CD4-positive, alpha-beta T cell treated with Interleukin-17A for 1 hour (primary cell): Measurements from ENCODE around the gene NOP56.
"Not testable (repeated sequence)": the region's sequence is repeated elsewhere in the genome, so short reads cannot be mapped to it uniquely, and the experiment has no call there.

Experiments
- DNase-seq: peaks from one replicate; pipeline ENCODE4 v3.0.0-alpha.2; 2020

NOP56 gene

DNA sequence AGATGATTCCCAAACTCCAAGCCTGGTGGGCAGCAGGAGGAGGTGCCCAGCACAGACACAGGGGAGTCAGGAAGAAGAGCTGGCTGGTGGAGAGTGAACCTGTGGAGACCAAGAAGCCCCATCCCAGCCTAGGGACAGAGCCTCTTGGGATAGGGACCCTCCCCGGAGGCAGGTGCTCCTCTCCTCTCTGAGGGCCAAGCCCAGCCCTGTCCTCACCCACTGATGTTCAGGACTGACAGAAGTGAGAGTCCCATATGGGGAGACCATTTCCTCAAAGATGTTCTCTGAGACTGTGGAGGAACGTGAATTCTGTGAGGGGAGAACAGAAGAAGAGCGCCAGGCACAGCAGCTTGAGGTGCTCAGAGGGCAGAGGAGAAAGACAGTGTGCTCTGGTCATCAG, 37.8 kb downstream of the NOP56 start:
- no peak for DNase-seq

DNA sequence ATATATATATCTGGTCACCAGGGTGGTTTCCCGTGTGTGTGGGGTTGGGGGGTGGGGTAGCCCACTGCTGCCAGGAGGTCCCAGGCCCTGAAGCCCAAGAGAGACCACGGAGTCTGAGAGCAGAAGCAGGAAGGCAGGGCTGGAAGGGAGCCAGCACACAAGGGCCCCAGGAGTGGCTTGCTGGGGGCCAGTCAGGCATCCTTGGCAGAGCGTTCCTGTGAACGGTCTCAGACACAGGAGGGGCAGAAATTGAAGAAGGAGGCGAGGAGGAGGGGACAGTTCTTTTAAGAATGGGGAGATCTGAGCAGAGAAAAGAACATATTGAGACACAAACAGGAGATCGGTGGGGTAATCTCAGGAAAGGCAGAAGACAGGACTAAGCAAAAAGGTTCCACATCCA, 38.3 kb downstream of the NOP56 start:
- DNase-seq: no peak

DNA sequence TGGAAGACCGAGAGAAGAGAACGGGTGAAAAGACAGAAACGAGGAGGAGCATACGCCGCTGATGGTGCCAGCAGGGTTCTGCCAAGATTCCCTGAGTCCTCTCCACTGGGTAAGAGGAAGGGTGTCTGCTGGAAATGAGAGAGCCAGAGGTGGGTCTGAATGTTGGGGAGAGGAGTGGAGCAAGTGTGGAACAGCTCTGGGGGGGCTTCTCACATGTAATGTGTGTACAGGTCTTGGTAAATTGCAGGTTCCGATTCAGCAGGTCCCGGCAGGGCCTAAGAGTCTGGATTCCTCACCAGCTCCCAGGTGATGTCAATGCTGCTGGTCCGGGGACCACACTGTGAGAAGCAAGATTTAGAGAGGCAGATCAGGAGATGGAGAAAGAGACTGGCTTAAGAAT, 38.7 kb downstream of the NOP56 start:
- no peak for DNase-seq

DNA sequence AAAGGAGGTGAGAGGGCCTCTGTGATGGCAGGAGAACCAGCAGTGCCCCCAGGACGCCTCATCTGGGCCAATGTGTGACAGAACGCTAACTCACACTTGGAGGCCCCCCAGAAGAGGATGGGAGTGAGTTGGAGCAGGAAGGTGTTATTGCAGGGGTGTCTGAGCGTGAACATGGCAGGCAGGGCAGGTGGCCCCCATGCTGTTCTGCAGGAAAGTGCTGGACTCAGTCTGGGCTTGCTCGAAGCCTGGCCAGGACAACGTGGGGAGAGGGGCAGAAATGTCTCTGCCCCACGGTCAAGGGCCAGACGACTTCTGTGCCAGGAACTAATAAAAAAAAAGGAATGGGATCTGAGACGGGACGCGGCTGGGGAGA, 39.2 kb downstream of the NOP56 start:
- DNase-seq: no peak

DNA sequence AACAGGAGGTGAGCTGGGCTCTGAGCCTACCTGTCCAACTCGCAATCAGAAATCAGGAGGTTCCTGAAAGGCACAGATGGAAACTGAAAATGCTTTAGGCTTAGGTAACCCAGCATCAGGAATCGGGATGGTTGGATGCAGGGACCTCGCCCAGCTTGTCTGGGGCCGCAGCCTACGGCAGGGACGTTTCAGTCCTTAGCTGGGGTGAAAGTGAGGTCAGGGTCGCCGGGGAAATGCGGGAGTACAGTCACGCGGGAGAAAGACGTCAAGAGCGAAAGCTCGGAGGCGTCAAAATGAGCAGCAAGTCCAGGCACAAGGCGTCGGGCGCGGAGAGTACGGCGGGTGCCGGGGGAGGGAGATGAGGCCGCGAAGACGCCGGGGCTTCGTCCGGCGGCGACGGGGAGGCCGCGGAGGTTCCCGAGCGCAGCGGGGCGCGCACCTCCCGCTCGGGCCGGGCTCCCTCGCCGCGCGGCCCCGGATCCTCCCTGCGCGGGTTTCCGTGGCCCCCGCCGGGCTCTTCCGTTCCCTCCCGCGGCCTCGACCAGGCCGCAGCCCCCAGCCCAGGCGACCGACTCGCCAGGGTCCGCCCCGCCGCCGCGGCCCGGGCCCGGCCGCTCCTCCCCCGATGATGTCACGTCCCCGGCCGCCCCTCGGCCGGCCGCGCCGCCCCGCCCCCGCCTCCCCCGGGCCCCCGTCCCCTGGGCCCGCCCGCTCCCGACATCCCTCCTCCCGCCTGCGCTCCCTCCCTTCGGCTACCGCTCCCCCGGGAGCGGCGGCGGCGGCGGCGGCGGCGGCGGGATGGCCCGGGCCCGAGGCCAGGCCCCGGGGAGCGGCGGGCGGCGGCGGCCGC, 39.8 kb downstream of the NOP56 start, which contains the start of gene EBF4:
Gene EBF4 (plus strand): TSS at position 745 of the 850 bp plus-strand sequence. CDS start 866 bp downstream, outside the sequence.
- peak; percentile 45 for DNase-seq

DNA sequence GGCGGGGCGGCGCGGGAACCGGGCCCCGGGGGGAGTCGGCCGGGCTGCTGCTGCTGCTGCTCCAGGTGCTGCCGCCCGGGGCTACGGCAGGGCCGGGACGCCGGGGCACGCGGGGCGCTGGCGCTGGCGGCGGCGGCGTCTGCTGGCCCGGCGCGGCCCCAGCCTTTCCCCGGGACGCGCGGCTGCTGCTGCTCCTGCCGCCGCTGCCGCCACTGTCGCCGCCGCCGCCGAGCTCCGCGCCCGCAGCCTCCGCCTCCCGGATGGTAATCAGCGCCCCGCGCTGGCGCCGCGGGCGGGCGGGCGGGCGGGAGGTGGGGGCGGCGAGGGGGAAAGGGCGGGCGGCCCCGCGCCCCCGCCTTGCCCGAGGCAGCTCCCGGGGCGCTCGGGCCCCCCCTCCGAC, 40.5 kb downstream of the NOP56 start:
- no peak for DNase-seq

DNA sequence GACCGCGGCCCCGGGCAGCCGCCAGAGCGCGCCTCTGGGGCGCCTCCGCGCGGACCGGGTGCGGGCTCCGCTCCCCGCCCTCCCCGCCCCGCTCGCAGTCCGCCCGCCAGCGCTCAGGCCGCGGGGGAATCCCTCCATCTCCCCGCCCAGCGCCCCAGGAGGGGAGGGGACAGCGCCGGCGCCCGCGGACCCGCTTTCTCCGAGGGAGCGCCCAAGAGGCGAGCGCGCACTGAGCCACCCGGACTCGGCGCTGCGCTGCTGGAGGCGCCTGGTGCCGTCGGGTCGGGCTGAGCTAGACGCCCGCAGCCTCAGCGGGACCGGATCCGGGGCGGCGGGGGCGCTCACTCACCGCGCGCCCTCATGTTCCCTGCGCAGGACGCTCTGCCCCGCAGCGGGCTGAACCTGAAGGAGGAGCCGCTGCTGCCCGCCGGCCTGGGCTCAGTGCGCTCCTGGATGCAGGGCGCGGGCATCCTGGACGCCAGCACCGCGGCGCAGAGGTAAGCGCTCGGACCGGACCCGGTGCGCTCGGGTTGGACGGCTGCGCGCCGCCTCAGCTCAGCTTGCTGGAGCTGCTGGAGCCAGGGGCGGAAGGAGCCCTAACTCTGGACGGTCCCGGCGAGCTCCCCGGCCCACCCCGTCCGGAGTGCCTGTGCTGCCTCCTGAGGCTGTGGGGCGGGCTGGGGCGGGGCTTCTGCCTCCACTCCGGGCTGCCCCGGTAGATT, 41.0 kb downstream of the NOP56 start:
- peak; percentile 63 for DNase-seq

DNA sequence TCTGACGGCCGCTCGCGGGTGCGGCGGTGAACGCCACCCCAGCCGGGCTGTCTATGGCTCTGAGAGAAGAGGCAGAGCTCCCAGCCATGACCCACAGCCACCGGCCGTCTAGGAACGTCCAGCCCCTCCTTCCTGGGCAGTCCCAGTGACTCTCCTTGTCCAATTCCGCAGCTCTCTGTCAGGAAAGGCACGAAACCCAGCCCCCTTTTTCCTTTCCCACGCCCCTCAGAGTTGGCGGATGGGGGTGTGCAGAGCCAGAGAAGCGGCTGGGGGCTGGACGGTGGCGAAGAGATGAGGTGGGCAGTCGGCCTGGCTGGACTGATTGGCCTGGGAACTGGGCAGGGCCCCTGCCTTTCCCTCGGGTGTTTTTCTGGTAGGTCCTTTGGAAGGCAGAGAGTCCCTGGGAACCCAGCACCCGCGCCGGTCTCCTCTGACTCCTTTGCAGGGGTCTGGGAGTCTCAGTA, 41.6 kb downstream of the NOP56 start:
- no peak for DNase-seq

DNA sequence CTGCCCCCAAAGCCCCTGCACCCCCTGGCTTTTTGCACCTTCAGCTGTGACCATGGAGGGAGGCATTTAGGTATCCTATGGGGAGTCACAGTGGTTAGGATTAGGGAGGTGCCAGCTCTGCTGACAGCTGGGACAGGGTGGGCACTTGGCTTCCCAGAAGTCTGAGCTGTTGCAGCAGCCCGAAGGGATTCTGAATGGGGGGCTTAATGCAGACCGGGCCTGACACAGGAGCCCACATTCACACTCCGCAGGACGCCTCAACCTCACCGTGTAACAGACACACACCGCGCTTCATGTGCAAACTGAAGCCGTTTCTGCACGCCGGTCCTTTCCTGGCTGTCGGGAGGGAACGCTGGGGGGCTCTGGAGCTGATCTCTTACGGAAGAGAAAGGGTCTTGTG, 42.1 kb downstream of the NOP56 start:
- DNase-seq: no peak

DNA sequence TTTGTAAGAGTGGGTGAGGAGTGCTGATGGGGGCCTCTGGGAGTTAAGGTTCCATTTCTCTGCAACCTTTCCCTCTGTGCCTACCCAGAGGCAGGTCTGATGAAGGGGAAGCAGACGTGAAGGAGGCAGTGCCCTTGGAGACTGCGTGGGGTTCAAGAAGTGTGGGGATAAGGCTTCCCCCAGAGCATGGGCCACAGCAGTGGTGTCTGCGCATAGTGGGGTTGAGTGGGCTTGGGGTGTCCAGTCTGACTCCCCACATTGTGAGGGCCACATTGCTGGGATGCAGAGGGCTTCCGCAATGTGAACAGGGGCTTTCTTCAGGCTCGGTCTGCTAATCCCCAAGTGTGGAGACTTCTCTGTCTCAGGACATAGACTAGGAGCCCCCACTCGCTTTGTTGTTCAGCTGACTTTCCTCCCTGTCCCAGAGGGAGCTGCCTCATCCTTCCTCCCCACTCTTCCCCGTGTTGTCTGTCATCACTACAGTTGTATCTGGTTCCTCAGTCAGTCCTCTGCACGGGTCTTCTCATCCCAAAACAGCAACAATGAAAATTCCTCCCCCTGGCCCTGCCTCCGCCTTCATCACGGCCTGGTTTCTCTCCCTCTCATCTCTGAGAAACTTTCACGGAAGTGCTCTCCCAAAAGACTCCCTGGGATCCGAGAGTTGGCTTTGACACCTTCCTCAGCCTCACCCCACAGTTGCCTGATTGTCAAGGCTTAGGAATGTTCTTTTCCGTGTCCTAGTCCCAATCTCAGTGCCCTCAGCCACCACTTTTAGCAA, 43.0 kb downstream of the NOP56 start:
- no peak for DNase-seq

DNA sequence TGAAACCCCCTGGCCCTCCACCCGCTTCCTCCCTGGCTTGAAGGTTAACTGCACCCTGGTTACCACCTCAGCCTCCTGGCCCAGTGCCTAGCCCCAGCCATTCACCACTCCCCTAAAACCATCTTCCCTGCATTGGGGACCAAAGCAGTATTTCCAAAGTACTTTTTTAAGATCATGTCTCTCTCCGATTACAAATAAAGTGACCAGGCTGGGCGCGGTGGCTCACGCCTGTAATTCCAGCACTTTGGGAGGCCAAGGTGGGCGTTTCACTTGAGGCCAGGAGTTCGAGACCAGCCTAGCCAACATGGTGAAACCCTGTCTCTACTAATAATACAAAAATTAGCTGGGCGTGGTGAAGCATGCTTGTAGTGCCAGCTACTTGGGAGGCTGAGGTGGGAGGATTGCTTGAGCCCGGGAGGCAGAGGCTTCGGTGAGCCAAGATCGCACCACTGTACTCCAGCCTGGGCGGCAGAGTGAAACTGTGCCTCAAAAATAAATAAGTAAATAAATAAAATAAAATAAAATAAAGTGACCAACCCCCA, 43.6 kb downstream of the NOP56 start:
- not testable (repeated sequence) for DNase-seq

DNA sequence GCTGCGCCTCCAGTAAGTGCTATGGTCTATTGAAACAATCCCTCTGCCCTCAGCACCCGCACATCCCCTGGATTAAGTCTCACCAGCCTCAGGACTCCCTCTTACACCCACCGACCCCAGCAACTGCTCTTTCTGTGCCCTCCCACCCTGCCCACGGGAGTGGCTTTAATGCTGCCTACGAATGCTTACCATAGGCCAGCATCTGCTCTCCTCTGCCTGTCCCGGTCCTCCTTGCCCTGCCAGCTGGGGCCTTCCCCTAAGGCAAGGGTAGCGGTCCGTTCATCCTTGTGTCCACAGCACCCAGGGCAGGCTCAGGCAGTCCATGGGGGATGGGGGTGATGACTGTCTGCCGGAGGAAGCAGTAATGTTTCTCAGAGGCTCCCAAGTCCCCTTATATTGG, 44.2 kb downstream of the NOP56 start:
- no peak for DNase-seq

DNA sequence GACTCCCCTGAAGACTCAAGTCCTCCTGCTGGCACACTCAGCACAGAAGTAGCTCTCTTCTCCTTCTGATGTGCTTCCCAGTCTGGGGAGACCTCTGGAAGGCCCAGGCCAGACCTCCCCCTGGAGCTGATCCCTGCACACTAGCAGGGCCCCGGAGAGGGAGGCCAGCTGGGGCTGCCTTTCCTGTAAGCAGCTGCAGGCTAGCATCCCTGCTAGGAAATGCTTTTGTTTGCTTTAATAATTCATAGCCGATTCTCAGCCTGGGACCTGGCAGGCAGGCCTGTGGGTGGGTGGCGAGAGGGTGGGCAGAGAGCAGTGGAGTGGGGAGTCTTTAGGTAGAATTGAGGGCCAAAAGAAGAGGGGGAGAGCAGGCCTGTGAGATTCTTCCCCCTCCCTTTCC, 45.3 kb downstream of the NOP56 start:
- no peak for DNase-seq

DNA sequence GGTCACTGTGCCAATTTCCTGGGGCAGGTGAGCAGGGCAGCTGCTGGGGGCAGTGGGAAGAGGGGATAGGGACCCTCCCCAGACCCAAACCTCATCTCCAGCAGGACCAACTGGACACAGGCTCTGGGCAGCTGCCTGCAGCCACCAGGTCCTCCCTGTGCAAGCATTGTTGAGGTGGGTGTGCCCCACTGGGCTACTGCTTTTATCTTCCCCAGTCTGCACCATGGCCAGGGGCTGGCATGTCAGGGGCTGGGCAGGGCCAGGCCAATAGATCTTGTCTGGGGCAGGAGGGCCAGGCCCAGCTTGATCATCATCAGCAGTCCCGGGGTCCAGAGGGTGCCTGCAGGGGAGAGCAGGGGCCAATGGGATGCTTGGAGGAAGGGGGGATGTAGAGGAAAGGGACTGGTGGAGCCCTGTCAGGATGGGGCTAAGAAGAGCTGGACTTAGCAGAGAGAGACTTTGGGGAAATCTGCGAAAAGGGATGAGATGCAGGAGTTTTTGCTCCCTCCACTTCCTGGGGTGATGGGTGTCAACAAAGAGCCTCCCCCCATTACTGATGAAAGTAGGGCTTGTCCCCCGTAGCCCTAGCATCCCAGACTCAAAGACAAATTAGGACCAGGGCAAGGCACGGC, 45.9 kb downstream of the NOP56 start:
- no peak for DNase-seq

DNA sequence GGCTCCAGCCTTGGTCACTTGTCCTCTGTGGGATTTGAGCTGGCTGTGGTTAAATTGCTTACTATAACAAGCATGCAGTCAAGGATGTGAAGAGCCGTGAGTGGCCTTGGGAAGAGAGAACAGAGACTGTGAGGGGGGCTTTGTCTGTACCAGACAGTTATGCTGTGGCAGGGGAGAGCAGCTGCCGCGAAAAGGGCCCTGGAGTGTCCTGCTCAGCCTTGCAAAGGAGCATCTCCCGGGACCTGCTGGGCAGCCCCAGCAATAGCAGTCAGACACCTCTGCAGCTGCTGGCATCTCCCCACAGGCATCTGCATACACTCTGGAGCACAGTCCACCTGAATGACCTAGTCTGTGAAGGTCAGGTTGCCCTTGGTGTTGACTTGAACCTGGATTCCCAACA, 46.5 kb downstream of the NOP56 start:
- no peak for DNase-seq

DNA sequence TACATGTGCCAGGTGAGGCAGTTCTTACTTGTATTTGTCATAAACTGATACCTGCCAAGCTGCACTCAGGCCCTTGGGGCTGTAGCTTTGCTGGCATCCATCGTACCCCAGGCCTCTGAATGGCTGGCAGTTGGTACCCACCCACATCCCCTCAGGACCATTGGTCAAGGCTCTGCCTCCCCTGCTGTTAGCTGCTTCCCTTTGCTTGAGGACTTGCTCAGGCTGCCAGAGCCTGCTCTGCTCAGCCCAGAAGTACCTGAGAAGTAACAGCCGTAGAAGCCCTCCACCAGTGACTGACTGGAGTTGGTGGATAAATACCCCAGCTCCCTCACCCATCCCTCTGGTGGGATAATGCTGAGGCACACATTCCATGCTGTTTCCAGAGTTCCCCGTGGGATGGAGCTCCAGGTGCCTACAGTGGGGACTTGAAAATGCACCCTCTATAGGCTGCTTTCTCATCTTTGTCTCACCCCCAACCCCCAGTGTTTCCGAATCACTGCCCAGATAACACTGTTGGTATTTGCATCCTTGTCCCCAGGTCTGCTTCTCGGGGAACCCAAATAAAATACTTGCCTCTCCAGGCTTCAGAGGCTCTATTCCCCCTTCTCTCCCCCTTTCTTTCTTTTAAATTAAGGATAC, 47.5 kb downstream of the NOP56 start:
- DNase-seq: no peak

DNA sequence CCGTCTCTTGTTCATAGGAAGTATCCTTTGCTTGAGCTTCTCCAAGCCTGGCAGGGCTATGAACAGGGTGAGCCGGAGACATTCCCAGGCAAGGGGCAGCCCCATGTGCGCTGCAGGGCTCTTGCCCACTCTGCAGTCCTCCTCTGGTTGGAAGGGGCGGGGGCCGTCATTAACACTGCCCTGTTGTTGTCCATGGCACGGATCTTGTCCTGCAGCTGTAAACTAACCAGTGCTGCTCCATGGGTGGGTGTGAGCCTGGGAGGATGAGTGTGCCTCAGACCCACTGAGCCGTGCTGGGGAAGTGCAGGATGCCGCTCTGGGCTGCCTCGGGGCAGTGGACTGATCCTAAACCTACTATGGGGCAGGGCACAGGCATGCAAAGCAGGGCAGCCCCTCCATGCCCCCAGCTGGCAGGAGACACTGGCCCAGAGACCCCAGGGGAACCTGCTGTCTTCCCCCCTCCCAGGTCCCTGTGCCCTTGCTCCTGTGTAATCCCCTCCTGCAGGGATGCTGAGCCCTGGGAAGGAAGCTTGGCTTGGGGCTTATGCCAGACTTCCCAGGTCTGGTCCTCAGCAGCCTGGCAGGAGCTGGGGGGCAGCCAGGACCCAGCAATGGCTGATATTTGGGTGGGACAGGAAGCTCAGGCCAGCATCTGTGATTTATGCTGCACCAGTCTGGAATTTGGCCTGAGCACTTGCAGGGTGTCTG, 48.6 kb downstream of the NOP56 start:
- DNase-seq: no peak

DNA sequence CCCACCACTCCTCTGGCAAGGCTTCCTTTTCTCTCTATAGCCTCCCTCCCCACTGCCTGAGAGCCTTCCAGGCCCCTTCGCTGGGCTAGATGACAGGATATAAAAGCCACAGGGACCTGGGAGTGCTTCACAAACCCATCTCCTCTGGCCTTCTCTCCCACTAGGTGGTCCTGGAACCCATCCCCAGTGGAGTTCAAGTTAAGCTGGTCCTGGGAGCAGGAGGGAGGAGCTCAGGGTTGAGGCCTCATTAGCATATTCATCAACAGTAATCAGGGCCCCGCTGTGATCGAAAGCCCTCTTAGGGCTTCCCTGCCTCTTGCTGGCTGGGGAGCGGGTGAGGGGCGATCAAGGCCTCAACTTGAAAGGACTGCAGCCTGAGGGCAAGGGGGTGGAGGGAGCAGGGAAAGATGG, 49.2 kb downstream of the NOP56 start:
- DNase-seq: no peak

DNA sequence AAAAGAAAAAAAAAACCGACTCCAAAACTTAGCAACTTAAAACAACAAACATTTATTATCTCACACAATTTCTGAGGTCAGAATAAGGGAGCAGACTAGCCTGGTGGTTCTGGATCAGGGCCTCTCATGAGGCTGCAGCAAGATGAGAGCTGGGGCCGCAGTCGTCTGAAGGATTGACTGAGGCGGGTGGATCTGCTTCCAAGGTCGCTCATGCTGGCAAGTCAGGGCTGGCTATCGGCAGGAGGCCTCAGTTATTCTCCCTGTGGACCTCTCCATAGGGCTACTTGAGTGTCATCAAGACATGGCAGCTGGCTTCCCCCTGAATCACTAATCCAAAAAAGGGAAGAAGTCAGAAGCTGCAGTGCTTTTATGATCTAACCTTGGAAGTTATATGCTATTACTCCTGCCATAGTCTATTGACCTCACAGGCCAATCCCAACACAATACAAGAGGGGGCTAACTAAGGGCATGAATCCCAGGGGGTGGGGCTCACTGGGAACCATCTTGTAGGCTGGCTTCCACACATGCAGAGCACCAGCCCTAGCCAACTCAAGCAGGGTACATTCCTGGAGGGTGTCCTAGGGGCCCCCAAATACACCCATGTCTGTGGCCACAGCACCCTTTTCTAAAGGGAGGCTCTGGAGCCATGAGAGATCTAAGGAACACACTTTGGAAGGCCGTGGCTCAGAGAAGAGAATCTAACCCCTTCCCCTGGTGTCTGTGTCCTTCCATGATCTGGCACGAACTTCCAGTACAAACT, 51.5 kb downstream of the NOP56 start:
- no peak for DNase-seq

DNA sequence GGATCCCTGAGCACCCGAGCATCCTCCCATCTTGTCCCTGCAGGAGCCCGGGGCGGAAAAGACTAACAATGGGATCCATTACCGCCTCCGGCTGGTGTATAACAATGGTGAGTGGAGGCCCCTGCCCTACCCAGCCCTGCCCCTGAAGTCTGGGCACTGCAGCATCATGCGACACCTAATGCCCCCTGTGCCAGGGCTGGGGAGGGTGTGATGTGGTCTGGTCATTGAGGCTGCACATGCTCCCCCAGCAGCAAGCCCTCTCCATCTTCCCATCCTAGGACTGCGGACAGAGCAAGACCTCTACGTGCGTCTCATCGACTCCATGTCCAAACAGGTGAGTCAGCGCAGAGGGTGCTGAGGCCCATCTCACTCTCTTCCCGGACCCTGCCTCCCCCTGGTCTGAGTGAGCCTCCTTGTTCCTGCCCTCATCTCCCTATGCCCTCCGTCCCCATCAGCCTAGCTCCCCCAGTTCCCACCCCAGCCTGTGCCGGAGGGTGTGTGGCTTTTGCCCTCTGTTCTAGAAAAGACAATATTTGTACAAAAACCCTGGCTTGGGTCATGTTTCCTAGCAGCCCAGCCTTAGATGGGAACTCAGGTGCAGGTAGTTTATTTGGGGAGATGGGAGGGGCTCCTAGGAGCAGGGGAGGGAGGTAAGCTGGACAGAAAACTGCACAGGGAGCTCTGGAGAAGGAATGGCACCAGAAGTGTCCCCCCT, 53.7 kb downstream of the NOP56 start:
- no peak for DNase-seq
